SK-N-SH treated with all-trans-retinoic acid at 6 μM for 48 hours (cell line): ENCODE measurements around the gene TMEM91.

Experiments
- CSDC2 ChIP-seq: fragments of 250-450 bp; sonication (Bioruptor Pico); IDR thresholded peaks from 2 replicates; pipeline ENCODE4 v1.5.0; 2020; ENCODE audit warnings: mild to moderate bottlenecking, moderate library complexity
- GLIS3 ChIP-seq: fragments of 250-450 bp; sonication (Bioruptor Pico); IDR thresholded peaks from 2 replicates; pipeline ENCODE4 v1.5.0; 2020; ENCODE audit warnings: mild to moderate bottlenecking, moderate library complexity
- OSR1 ChIP-seq: fragments of 250-450 bp; sonication (Bioruptor Pico); IDR thresholded peaks from 2 replicates; pipeline ENCODE4 v1.8.0; 2022; ENCODE audit warnings: moderate library complexity, mild to moderate bottlenecking, inconsistent platforms
- PPARA ChIP-seq: fragments of 250-450 bp; sonication (Bioruptor Pico); IDR thresholded peaks from 2 replicates; pipeline ENCODE4 v1.5.0; 2020; ENCODE audit warnings: mild to moderate bottlenecking, borderline replicate concordance
- TOX ChIP-seq: fragments of 250-450 bp; sonication (Bioruptor Pico); IDR thresholded peaks from 2 replicates; pipeline ENCODE4 v1.8.0; 2021; ENCODE audit warnings: mild to moderate bottlenecking, moderate library complexity, borderline replicate concordance
- ZFP30 ChIP-seq: fragments of 450-650 bp; formaldehyde crosslinking; IDR thresholded peaks from 2 replicates; pipeline ENCODE4 v1.5.0; 2022; ENCODE audit warnings: mild to moderate bottlenecking, moderate library complexity
- ZNF70 ChIP-seq: fragments of 450-650 bp; formaldehyde crosslinking; IDR thresholded peaks from 2 replicates; pipeline ENCODE4 v1.5.0; 2020; ENCODE audit warnings: mild to moderate bottlenecking, moderate library complexity
- TF ChIP-seq, protein P1 (sequence below): fragments of 250-450 bp; sonication (Bioruptor Pico); IDR thresholded peaks from 2 replicates; pipeline ENCODE4 v1.5.1; 2021; ENCODE audit warnings: mild to moderate bottlenecking, moderate library complexity

DNA sequence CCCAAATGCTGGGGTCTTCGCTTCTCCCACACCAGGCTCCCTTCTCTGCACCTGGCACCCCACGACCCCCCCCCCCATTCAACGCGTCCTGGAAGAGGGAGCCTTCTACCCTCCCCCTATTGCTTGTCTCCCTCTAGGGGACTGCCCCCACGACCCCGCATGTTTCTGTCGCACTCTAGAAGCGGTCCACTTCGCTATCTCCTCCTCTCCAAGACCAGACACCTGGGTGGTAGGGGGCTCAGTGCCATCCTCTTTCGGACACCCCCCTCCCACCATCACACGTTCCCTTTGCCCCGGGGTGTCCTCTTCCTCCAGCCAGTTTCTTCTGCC is 24.1 kb upstream of the TMEM91 start:
- TF ChIP-seq CSDC2 (CRISPR knock-in tag) (no peak), OSR1 (CRISPR knock-in tag) (no peak), GLIS3 (no peak), PPARA (CRISPR knock-in tag) (no peak), TOX (no peak), ZNF70 (CRISPR knock-in tag) (no peak), ZFP30 (CRISPR knock-in tag) (no peak)
- TF ChIP-seq, protein P1, sequence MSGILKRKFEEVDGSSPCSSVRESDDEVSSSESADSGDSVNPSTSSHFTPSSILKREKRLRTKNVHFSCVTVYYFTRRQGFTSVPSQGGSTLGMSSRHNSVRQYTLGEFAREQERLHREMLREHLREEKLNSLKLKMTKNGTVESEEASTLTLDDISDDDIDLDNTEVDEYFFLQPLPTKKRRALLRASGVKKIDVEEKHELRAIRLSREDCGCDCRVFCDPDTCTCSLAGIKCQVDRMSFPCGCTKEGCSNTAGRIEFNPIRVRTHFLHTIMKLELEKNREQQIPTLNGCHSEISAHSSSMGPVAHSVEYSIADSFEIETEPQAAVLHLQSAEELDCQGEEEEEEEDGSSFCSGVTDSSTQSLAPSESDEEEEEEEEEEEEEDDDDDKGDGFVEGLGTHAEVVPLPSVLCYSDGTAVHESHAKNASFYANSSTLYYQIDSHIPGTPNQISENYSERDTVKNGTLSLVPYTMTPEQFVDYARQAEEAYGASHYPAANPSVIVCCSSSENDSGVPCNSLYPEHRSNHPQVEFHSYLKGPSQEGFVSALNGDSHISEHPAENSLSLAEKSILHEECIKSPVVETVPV (CRISPR knock-in tag), result no peak
